Prostate gland (tissue), 2 donors: Measurements from ENCODE around the gene USP13. TPM values are rescaled to one million over a fixed set of nuclear protein-coding genes. Genes with fewer than 3 reads are reported as not detected.
A peak's percentile ranks its signal among the peaks of the same experiment; 100 is the strongest.

ENCODE experiments used
- DNase-seq: peaks from one replicate; pipeline ENCODE4 v3.0.0-alpha.2; 2019; ENCODE audit warnings: low spot score
- H3K27ac ChIP-seq, 2 donors: fragments of 200-600 bp; sonication (generic); 2 replicates each; pipeline ENCODE4 v1.5.1; 2017 to 2019
- H3K27me3 ChIP-seq: fragments of 200-600 bp; sonication (generic); replicated peaks from 2 replicates; pipeline ENCODE4 v1.5.1; 2019; ENCODE audit not compliant: insufficient read depth
- H3K36me3 ChIP-seq, 2 donors: fragments of 200-600 bp; sonication (generic); 1 replicate in 1 of 2; 2 replicates in 1 of 2; pipeline versions ENCODE4 v1.5.1 to v1.8.1; 2017 to 2019
- H3K4me1 ChIP-seq: fragments of 200-600 bp; sonication (generic); replicated peaks from 2 replicates; pipeline ENCODE4 v1.5.1; 2019
- H3K4me3 ChIP-seq, 2 donors: fragments of 200-600 bp; sonication (generic); 2 replicates each; pipeline ENCODE4 v1.5.1; 2017 to 2019
- H3K9me3 ChIP-seq: fragments of 200-600 bp; sonication (generic); 2 replicates; pipeline ENCODE4 v1.5.1; 2017
- CTCF ChIP-seq, 4 experiments: fragments of 200-600 bp in 2 of 4; fragments of 450-650 bp in 2 of 4; sonication (generic) in 2 of 4; IDR thresholded peaks; 1 replicate in 3 of 4; 2 replicates in 1 of 4; pipeline ENCODE4 v1.5.1; 2016 to 2019; ENCODE audit warnings: antibody characterized with exemption in 4 of 4, mild to moderate bottlenecking in 2 of 4, moderate library complexity in 2 of 4
- POLR2A ChIP-seq: fragments of 450-650 bp; IDR thresholded peaks from one replicate; pipeline ENCODE4 v1.6.1; 2016; ENCODE audit warnings: antibody characterized with exemption, mild to moderate bottlenecking
- POLR2AphosphoS5 ChIP-seq: sonication (generic); formaldehyde crosslinking; IDR thresholded peaks from one replicate; pipeline ENCODE4 v1.6.1; 2017; ENCODE audit warnings: antibody characterized with exemption
- WGBS: methylation state at CpG from one replicate; pipeline ENCODE4 v1.1.5; 2018; 5-methylcytosine and 5-hydroxymethylcytosine counted together
- intact Hi-C: fragments of 100-400 bp; cut with DNase I; formaldehyde crosslinking; loops from one replicate; pipeline ENCODE4 v1.14.2; 2022
- total RNA-seq, 2 donors: library from RNA; depleted of rRNA; stranded (reverse); fragments of >200 nt; gene quantifications; one replicate each; pipeline ENCODE4 v1.1.0, GENCODE V29; 2016

The USP13 gene
- total RNA-seq, 2 donors from 2014 or later, result 11.7 to 52.6 TPM

DNA sequence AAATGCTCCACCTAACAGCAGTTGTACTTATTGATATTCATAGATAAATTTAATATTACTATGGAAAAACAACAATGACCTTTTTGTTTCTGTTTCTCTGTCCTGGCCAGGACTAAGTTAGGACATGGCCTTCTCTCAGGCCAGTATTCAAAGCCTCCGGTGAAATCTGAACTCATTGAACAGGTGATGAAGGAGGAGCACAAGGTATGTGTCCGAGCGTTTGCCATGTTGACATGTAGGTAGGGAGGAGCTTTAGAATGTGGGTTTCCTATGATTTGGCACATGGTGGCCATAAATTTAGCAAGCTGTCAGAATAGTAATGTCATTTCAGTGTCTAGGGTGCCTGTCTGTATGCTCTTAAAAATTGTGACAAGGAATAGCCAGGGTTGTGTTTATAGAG, 77.7 kb downstream of the USP13 start:
- intact Hi-C loops, result no loop called here
- TF ChIP-seq CTCF (IDR thresholded peaks at IDR 0.05) (no peak), POLR2A (no peak), POLR2AphosphoS5 (no peak)
- no peak for DNase-seq
- Histone ChIP-seq H3K9me3 (no peaks in the 10 kb centered on the region), H3K27ac (no peak overlapping the region), H3K4me1 (no peaks in the 10 kb centered on the region), H3K27me3 (no peaks in the 10 kb centered on the region), H3K4me3 (no peak overlapping the region), H3K36me3 (no peaks in the 10 kb centered on the region)
- WGBS, result 98% methylated on average over 3 of the region's 3 CpGs

- 84% methylated on average over 9 of the region's 9 CpGs for WGBS
- H3K4me1 ChIP-seq, result no peaks in the 10 kb centered on the region
Measured at GRCh38 chr3:179731544-179731943, 78.7 kb downstream of the USP13 start.

DNA sequence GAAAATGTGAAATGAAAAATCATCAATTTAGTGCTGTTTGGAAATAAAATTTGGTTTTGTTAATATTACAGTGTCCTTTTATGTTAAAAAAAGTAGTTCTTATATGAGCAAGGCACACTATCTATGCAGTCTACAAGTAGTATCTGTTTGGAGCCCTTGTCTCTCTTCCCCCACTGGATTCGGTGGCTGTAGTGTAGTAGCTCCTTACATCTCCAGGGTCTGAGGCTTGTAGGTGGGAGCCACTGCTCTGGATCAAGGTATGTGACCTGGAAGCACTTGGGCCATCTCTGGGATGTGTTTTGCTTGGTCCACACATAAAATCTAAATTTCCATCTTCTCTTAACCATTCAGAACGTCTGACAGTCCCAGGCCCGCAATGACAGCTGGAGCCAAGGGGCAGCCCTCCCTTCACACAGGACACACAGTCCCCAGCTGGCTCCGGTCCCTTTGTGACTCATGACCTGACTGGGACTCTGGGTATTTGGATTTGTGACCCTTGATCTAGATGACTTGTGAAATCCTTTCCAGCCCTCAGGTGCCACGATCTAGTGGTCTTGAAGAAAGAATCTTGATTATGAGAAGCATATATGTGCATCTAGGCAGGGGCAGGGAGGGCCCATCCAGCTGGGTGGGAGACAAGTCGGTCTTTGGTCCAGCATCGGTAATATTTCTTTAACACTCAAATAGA, 80.0 kb downstream of the USP13 start:
- no peak for TF ChIP-seq POLR2AphosphoS5
- no peak for TF ChIP-seq POLR2A
- no peaks in the 10 kb centered on the region for H3K9me3 ChIP-seq
- H3K36me3 ChIP-seq, result no peaks in the 10 kb centered on the region
- DNase-seq, result no peak
- 92% methylated on average over 7 of the region's 7 CpGs for WGBS
- no peaks in the 10 kb centered on the region for H3K4me1 ChIP-seq
- H3K27ac ChIP-seq, result no peak overlapping the region
- no peak overlapping the region for H3K4me3 ChIP-seq
- intact Hi-C loops, result no loop called here
- H3K27me3 ChIP-seq, result no peaks in the 10 kb centered on the region

More at GRCh38 chr3:179731544-179731943, 78.7 kb downstream of the USP13 start:
- Histone ChIP-seq H3K9me3 (no peaks in the 10 kb centered on the region), H3K4me3 (no peak overlapping the region), H3K27me3 (no peaks in the 10 kb centered on the region), H3K27ac (no peak overlapping the region), H3K36me3 (no peaks in the 10 kb centered on the region)
- TF ChIP-seq POLR2AphosphoS5 (peak; percentile 44), POLR2A (no peak), CTCF (IDR thresholded peaks at IDR 0.05) (no peak)
- intact Hi-C loops, result no loop called here
- DNase-seq, result peak; percentile 19

GRCh38 chr3:179733797-179734196, 81.0 kb downstream of the USP13 start:
- H3K4me1 ChIP-seq, result no peaks in the 10 kb centered on the region
- no peak overlapping the region for H3K27ac ChIP-seq
- no peaks in the 10 kb centered on the region for H3K36me3 ChIP-seq
- 95% methylated on average over 5 of the region's 5 CpGs for WGBS
- intact Hi-C loops, result no loop called here
- no peak for DNase-seq
- H3K27me3 ChIP-seq, result no peaks in the 10 kb centered on the region
- H3K9me3 ChIP-seq, result no peaks in the 10 kb centered on the region
- no peak for TF ChIP-seq POLR2AphosphoS5
- no peak for TF ChIP-seq CTCF (IDR thresholded peaks at IDR 0.05)
- no peak for TF ChIP-seq POLR2A
- no peak overlapping the region for H3K4me3 ChIP-seq

DNA sequence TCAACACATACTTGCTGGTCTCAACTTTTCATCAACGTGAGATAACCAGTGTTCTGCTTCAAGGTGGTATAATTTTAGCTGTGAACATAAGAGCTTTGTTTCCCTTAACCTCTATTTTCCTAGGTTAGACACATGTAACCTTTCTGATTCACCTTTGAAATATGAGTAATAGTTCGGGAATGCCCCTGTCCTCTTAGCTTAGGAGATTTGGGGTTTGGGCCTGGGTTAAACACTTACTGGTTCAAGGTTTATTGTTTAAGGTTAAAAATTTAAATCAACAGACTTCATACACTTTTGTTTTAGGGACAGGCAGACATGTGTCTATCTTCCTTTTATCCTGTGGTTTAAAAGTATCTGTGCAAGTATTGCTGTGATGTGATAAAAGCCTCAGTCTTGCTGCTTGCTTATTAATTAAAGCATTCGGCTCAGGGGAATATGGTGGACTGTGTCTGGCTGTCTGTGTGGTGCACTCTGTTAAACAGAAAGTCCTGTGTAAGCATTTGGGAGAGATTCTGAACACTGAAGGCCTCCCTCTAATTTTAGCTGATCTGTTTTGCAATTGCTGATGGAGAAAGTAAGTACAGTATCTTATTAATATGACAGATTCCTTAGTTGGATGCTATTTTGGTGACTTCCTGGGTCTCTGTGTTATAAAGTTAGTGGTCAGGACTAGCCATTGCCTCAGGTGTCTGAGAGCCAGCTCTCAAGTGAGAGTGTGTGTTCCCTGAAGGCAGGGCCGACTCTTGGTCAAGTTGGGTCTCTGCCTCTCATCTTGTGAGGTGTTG, 81.8 kb downstream of the USP13 start:
- Histone ChIP-seq H3K36me3 (no peaks in the 10 kb centered on the region), H3K4me3 (no peak overlapping the region), H3K27ac (no peak overlapping the region), H3K4me1 (no peaks in the 10 kb centered on the region), H3K9me3 (no peaks in the 10 kb centered on the region), H3K27me3 (no peaks in the 10 kb centered on the region)
- DNase-seq, result no peak
- TF ChIP-seq CTCF (IDR thresholded peaks at IDR 0.05), result no peak
- TF ChIP-seq POLR2AphosphoS5, result no peak
- TF ChIP-seq POLR2A, result no peak
- intact Hi-C loops, result no loop called here
- 81% methylated on average over 4 of the region's 4 CpGs for WGBS
